Mesendoderm (in vitro differentiated cells): ENCODE data around the gene GID4.

Experiments
- DNase-seq: peaks from one replicate; pipeline ENCODE4 v3.0.0; 2013
- H2AK5ac ChIP-seq: 2 replicates; pipeline ENCODE4 v1.6.1; 2013; ENCODE audit warnings: low read length, inconsistent platforms
- H2BK120ac ChIP-seq: 2 replicates; pipeline ENCODE4 v1.6.1; 2013; ENCODE audit warnings: low read depth, mild to moderate bottlenecking, low read length, moderate library complexity, mixed read lengths
- H2BK15ac ChIP-seq: replicated peaks from 2 replicates; pipeline ENCODE4 v1.6.1; 2013; ENCODE audit warnings: low read depth, mild to moderate bottlenecking, moderate library complexity
- H2BK5ac ChIP-seq: 2 replicates; pipeline ENCODE4 v1.6.1; 2013; ENCODE audit warnings: low read length, inconsistent platforms
- H3K18ac ChIP-seq: 2 replicates; pipeline ENCODE4 v1.6.1; 2013; ENCODE audit warnings: mild to moderate bottlenecking, low read length, mixed read lengths
- H3K23ac ChIP-seq: one replicate; pipeline ENCODE4 v1.6.1; 2013; ENCODE audit warnings: low read length
- H3K27ac ChIP-seq: 2 replicates; pipeline ENCODE4 v1.5.1; 2013; ENCODE audit warnings: low read depth, mild to moderate bottlenecking, inconsistent platforms, low read length, moderate library complexity
- H3K27me3 ChIP-seq: 2 replicates; pipeline ENCODE4 v1.6.1; 2013; ENCODE audit warnings: low read length, control low read depth, mild to moderate bottlenecking, inconsistent platforms; ENCODE audit not compliant: insufficient read depth, poor library complexity
- H3K36me3 ChIP-seq: 2 replicates; pipeline ENCODE4 v1.6.1; 2013; ENCODE audit warnings: low read length, inconsistent platforms; ENCODE audit not compliant: control insufficient read depth, insufficient read depth
- H3K4ac ChIP-seq: one replicate; pipeline ENCODE4 v1.6.1; 2013; ENCODE audit warnings: low read depth, mild to moderate bottlenecking, low read length, moderate library complexity
- H3K4me1 ChIP-seq: 2 replicates; pipeline ENCODE4 v1.6.1; 2013; ENCODE audit warnings: low read depth, low read length, inconsistent platforms; ENCODE audit not compliant: control insufficient read depth
- H3K4me2 ChIP-seq: 2 replicates; pipeline ENCODE4 v1.6.1; 2013; ENCODE audit warnings: low read length
- H3K4me3 ChIP-seq: 2 replicates; pipeline ENCODE4 v1.5.1; 2013; ENCODE audit warnings: mild to moderate bottlenecking, low read length
- H3K56ac ChIP-seq: one replicate; pipeline ENCODE4 v1.6.1; 2013; ENCODE audit warnings: low read length
- H3K79me1 ChIP-seq: 2 replicates; pipeline ENCODE4 v1.6.1; 2013; ENCODE audit warnings: low read length, inconsistent platforms
- H3K79me2 ChIP-seq: 2 replicates; pipeline ENCODE4 v1.6.1; 2013; ENCODE audit warnings: mild to moderate bottlenecking, low read length; ENCODE audit not compliant: control insufficient read depth, insufficient read depth
- H3K9ac ChIP-seq: 2 replicates; pipeline ENCODE4 v1.6.1; 2013; ENCODE audit warnings: low read length, inconsistent platforms
- H4K5ac ChIP-seq: one replicate; pipeline ENCODE4 v1.6.1; 2013; ENCODE audit warnings: low read length
- H4K8ac ChIP-seq: one replicate; pipeline ENCODE4 v1.6.1; 2013; ENCODE audit warnings: low read depth, mild to moderate bottlenecking, control low read depth, low read length, moderate library complexity
- WGBS: extraction: QIAGEN DNeasy Blood & Tissue Kit; methylation state at CpG from one replicate; pipeline ENCODE4 v1.1.7; 2013; ENCODE audit warnings: low lambda C conversion rate, missing lambda C conversion rate; ENCODE audit not compliant: insufficient coverage; ENCODE audit errors: extremely low coverage; 5-methylcytosine and 5-hydroxymethylcytosine counted together

Gene GID4

DNA sequence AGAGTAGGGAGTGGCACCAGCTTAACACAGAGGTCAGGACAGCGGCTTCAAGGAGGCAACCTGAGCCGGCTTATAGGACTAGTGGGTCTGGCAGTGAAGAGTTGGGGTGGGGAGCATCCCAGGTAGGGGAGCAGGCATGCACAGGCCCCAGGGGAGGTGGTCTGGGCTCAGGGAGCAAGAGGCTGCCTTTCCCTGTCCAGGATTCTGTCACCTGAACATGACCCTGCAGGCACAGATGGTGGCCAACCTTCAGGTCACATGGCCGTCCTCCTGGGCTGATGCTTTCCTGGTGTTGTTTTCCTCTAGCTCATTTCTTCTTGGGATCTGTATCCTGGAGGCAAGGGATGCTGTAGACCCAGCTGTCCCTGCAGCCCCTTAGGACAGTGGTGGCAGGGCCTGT is 65.8 kb downstream of the GID4 start:
- H3K23ac ChIP-seq, result no peak overlapping the region
- no peak overlapping the region for H2BK120ac ChIP-seq
- H4K5ac ChIP-seq, result no peak overlapping the region
- no peak overlapping the region for H3K18ac ChIP-seq
- no peaks in the 10 kb centered on the region for H3K79me2 ChIP-seq
- no peak overlapping the region for H3K4me2 ChIP-seq
- H3K56ac ChIP-seq, result no peak overlapping the region
- no peak for DNase-seq
- no peak overlapping the region for H3K27ac ChIP-seq
- H3K4me1 ChIP-seq, result no peaks in the 10 kb centered on the region
- H3K79me1 ChIP-seq, result no peaks in the 10 kb centered on the region
- H2BK5ac ChIP-seq, result no peak overlapping the region
- H3K4me3 ChIP-seq, result no peak overlapping the region
- H2AK5ac ChIP-seq, result no peak overlapping the region
- H2BK15ac ChIP-seq, result no peak overlapping the region
- no CpG with 5 or more reads among the region's 3 CpGs for WGBS
- H3K27me3 ChIP-seq, result no peaks in the 10 kb centered on the region
- peaks cover 4% of the 10 kb centered on the region for H3K36me3 ChIP-seq
- H4K8ac ChIP-seq, result no peak overlapping the region
- no peak overlapping the region for H3K9ac ChIP-seq
- H3K4ac ChIP-seq, result no peak overlapping the region

DNA sequence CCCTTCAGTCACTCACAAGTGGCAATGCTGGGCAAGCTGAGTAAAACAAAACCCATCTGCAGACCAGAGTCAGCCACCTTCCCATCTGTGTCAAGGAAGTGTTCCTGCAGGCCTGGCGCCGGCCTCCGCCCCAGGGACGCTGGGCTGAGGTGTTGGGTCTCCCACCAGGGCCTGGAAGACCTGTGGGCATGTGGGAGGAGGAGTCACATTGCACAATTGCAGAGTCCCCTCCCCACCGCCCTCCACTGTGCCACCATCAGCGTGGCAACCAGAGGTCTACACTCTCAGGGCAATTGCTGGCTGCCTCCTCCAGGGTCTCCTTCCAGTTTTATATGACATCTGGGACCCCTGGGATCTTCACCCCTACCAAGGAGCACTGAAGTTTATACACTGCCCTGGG is 66.4 kb downstream of the GID4 start:
- no peak overlapping the region for H2BK120ac ChIP-seq
- no peak overlapping the region for H3K56ac ChIP-seq
- no peak overlapping the region for H4K5ac ChIP-seq
- no peaks in the 10 kb centered on the region for H3K79me2 ChIP-seq
- no peak overlapping the region for H2BK5ac ChIP-seq
- no peak overlapping the region for H2BK15ac ChIP-seq
- WGBS, result no CpG with 5 or more reads among the region's 6 CpGs
- H3K18ac ChIP-seq, result no peak overlapping the region
- H3K23ac ChIP-seq, result no peak overlapping the region
- no peak overlapping the region for H3K9ac ChIP-seq
- H3K27me3 ChIP-seq, result no peaks in the 10 kb centered on the region
- no peak overlapping the region for H3K4ac ChIP-seq
- H4K8ac ChIP-seq, result no peak overlapping the region
- no peak overlapping the region for H3K27ac ChIP-seq
- no peak overlapping the region for H3K4me3 ChIP-seq
- no peak for DNase-seq
- H2AK5ac ChIP-seq, result no peak overlapping the region
- peaks cover 4% of the 10 kb centered on the region for H3K36me3 ChIP-seq
- H3K4me2 ChIP-seq, result no peak overlapping the region
- H3K4me1 ChIP-seq, result no peaks in the 10 kb centered on the region
- no peaks in the 10 kb centered on the region for H3K79me1 ChIP-seq

DNA sequence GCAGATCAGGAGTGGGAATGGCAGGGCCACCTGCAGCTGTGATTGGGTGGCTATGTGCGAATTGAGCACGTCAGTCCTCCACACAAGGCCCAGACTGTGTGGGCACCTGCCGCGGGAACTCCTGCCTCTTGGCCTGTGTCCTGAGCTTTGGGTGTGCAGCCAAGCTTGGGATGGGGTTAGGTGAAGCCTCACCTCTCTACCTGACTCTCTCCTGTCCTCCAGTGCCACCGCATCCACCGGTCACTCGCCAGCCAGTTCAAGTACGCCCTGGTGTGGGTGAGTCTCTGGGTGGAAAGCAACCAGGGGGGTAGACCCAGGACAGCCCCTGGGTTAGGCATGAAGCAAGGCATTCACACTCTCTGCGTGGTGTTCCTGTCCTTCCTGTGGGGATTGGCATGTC is 67.0 kb downstream of the GID4 start:
- Histone ChIP-seq H4K8ac (no peak overlapping the region), H3K23ac (no peak overlapping the region), H2AK5ac (no peak overlapping the region), H3K9ac (no peak overlapping the region), H3K36me3 (peaks cover 4% of the 10 kb centered on the region), H3K27ac (no peak overlapping the region), H2BK120ac (no peak overlapping the region), H3K79me1 (no peaks in the 10 kb centered on the region), H3K4ac (no peak overlapping the region), H4K5ac (no peak overlapping the region), H3K4me1 (no peaks in the 10 kb centered on the region), H3K56ac (no peak overlapping the region), H3K27me3 (no peaks in the 10 kb centered on the region), H3K18ac (no peak overlapping the region), H2BK15ac (no peak overlapping the region), H3K4me2 (no peak overlapping the region), H3K79me2 (no peaks in the 10 kb centered on the region), H3K4me3 (no peak overlapping the region), H2BK5ac (no peak overlapping the region)
- DNase-seq, result no peak
- no CpG with 5 or more reads among the region's 9 CpGs for WGBS

DNA sequence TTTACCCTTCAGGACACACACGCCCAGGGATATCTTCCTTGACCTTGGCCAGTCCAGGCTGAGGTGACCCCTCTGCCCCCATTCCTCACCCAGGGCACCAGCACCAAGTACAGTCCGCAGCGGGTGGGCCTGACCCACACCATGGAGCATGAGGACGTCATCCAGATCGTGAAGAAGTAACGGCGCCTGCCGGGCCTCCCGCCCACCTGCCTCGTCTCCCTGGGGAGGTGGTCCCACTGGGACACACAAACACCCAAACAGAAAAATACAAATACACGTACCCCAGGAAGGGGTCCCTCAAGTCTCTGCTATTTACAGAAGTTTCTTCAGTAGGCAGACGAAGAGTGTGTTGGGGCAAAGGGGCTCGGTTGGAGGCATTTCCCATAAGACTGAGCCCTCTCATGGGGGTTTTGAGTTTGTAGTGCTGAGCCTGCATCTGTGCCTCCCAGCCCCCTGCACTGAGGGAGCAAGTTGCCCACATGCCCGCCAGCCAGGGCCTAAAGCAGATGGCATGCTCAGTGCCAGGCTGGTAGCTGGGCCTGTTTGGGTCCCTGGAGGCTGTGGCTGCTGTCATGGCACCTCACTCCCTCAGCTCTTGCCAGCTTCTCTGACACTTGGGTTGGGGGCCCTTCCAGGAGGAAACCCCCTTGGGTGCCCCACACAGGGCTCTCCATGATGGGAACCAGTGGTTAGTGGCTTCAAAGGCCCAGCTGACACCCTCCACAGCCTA is 68.0 kb downstream of the GID4 start:
- no CpG with 5 or more reads among the region's 14 CpGs for WGBS

DNA sequence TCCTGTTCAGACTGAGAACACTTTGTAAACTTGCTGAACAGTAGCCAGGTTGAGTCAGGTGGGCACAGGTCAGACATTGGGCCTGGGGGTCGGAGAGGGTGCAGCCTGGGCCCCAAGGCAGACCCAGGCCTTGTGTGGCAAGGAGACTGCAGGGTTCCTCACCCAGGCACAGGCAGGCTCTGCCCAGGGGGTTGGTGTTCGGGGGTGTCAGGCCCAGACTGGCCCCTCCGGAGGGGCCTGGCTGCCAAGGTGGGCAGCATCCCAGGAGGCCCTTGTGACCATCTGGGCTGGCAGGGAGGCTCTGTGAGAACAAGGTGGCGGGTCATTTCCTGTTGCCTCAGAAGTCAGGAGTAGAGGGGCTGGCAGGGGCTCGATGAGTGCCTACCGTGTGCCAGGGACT is 68.8 kb downstream of the GID4 start:
- no peak overlapping the region for H3K4me3 ChIP-seq
- H3K79me1 ChIP-seq, result no peaks in the 10 kb centered on the region
- H3K27me3 ChIP-seq, result no peaks in the 10 kb centered on the region
- no peak overlapping the region for H2BK15ac ChIP-seq
- DNase-seq, result no peak
- H3K18ac ChIP-seq, result no peak overlapping the region
- peaks cover 4% of the 10 kb centered on the region for H3K36me3 ChIP-seq
- no peaks in the 10 kb centered on the region for H3K79me2 ChIP-seq
- H4K5ac ChIP-seq, result no peak overlapping the region
- no peak overlapping the region for H3K4me2 ChIP-seq
- H3K56ac ChIP-seq, result no peak overlapping the region
- no peak overlapping the region for H3K23ac ChIP-seq
- H3K4me1 ChIP-seq, result no peaks in the 10 kb centered on the region
- no peak overlapping the region for H3K27ac ChIP-seq
- H3K4ac ChIP-seq, result no peak overlapping the region
- WGBS, result no CpG with 5 or more reads among the region's 6 CpGs
- H2AK5ac ChIP-seq, result no peak overlapping the region
- H4K8ac ChIP-seq, result no peak overlapping the region
- no peak overlapping the region for H2BK120ac ChIP-seq
- H2BK5ac ChIP-seq, result no peak overlapping the region
- H3K9ac ChIP-seq, result no peak overlapping the region

More for the DNA sequence above, 68.0 kb downstream of the GID4 start:
- Histone ChIP-seq H3K4me3 (no peak overlapping the region), H3K4me2 (no peak overlapping the region), H3K9ac (no peak overlapping the region), H3K27ac (no peak overlapping the region), H3K18ac (no peak overlapping the region), H3K27me3 (no peaks in the 10 kb centered on the region), H4K5ac (no peak overlapping the region), H3K4me1 (no peaks in the 10 kb centered on the region), H4K8ac (no peak overlapping the region), H3K79me1 (no peaks in the 10 kb centered on the region), H2BK120ac (no peak overlapping the region), H3K36me3 (peaks cover 4% of the 10 kb centered on the region), H2BK5ac (no peak overlapping the region), H2BK15ac (no peak overlapping the region), H3K56ac (no peak overlapping the region), H2AK5ac (no peak overlapping the region), H3K79me2 (no peaks in the 10 kb centered on the region), H3K4ac (no peak overlapping the region), H3K23ac (no peak overlapping the region)
- no peak for DNase-seq
